Left lung (tissue), 14 donors: ENCODE measurements around the gene RBM39. TPM values are rescaled to one million over a fixed set of nuclear protein-coding genes. Genes with fewer than 3 reads are reported as not detected.

Experiments used
- ATAC-seq: fragments of 200-7000 bp; cut with Tn5 transposase; one replicate; pipeline ENCODE4 v1.9.1; 2020; ENCODE audit warnings: moderate library complexity
- DNase-seq, 4 donors: peaks; one replicate each; pipeline ENCODE4 v3.0.0-alpha.2; 2013 to 2020
- H3K27ac ChIP-seq, 2 donors: fragments of 200-600 bp; sonication (generic) in 1 of 2; one replicate each; pipeline versions ENCODE4 v1.5.0 to v1.8.0; 2020 to 2021
- H3K27me3 ChIP-seq, 2 donors: fragments of 200-600 bp; sonication (generic) in 1 of 2; one replicate each; pipeline versions ENCODE4 v1.5.0 to v1.8.0; 2020 to 2021
- H3K36me3 ChIP-seq, 2 donors: fragments of 200-600 bp; sonication (generic) in 1 of 2; one replicate each; pipeline versions ENCODE4 v1.5.0 to v1.8.0; 2020 to 2021
- H3K4me1 ChIP-seq, 2 donors: fragments of 200-600 bp; one replicate each; pipeline ENCODE4 v1.8.0; 2021
- H3K4me3 ChIP-seq, 2 donors: fragments of 200-600 bp; sonication (generic) in 1 of 2; one replicate each; pipeline versions ENCODE4 v1.5.0 to v1.8.0; 2020 to 2021; ENCODE audit warnings: mild to moderate bottlenecking in 1 of 2
- H3K9me3 ChIP-seq, 2 donors: fragments of 200-600 bp; sonication (generic) in 1 of 2; one replicate each; pipeline versions ENCODE4 v1.5.0 to v1.8.0; 2020 to 2021
- CTCF ChIP-seq, 2 donors: fragments of 200-600 bp; sonication (generic) in 1 of 2; IDR thresholded peaks; one replicate each; pipeline versions ENCODE4 v1.5.0 to v1.8.0; 2021; ENCODE audit warnings: antibody characterized with exemption in 2 of 2
- intact Hi-C, 2 donors: fragments of 100-400 bp; cut with DNase I; formaldehyde crosslinking; loops; one replicate each; pipeline versions ENCODE4 v1.11.2 to v1.14.2; 2022
- long read RNA-seq, 12 donors: library from polyadenylated mRNA in 2 of 12; unstranded in 2 of 12; transcript quantifications; one replicate each; pipeline ENCODE4 v2.0.0 and lab custom pipeline, GENCODE V29; 2019 to 2026
- polyA plus RNA-seq, 6 donors: library from polyadenylated mRNA; unstranded; fragments of 120-200 nt; gene quantifications; one replicate each; pipeline ENCODE4 v1.2.1, GENCODE V29; 2013; ENCODE audit not compliant: insufficient read length in 6 of 6
- total RNA-seq, 2 donors: library from RNA; stranded (reverse); fragmentation: NEBNext Ultra II Directional; extraction: Animal tissue kit (Norgen Biotek cat#: 25700); gene quantifications; one replicate each; pipeline ENCODE4 v1.2.1, GENCODE V29; 2021
- donor health status: DM: no; HTN: yes; CAD: no.
- donor health status: DM: no; HTN: no; CAD: no.

Gene RBM39
- total RNA-seq (100 to 1,000 TPM; 242 to 270 TPM), polyA plus RNA-seq (100 to 1,000 TPM; 632 to 744 (median 696) TPM)
- long read RNA-seq, donor 1, full-length matches to known transcripts = 118 of 312 reads
- long read RNA-seq, donor 1, partial matches to known transcripts = 186 of 312 reads
- long read RNA-seq, donor 1, other reads (novel, unspliced or antisense) = 8 of 312 reads
- long read RNA-seq, donor 2, transcript RBM39-240 (6 exons, 759 nt) = major isoform, 29 of 322 reads
- long read RNA-seq, donor 2, transcript RBM39-225 (6 exons, 825 nt) = minor isoform, 12 of 322 reads
- long read RNA-seq, donor 2, transcript RBM39-235 (3 exons, 436 nt) = minor isoform, 16 of 322 reads
- long read RNA-seq, donor 2, transcript RBM39-201 (17 exons, 2,488 nt) = minor isoform, 24 of 322 reads
- long read RNA-seq, donor 2, partial matches to known transcripts = 177 of 322 reads
- long read RNA-seq, donor 2, other reads (novel, unspliced or antisense) = 17 of 322 reads
- long read RNA-seq, donor 3, full-length matches to known transcripts = 77 of 134 reads
- long read RNA-seq, donor 3, partial matches to known transcripts = 57 of 134 reads
- long read RNA-seq, donor 3, other reads (novel, unspliced or antisense) = 0 of 134 reads
- long read RNA-seq, donor 4, partial matches to known transcripts = 86 of 107 reads
- long read RNA-seq, donor 4, other reads (novel, unspliced or antisense) = 10 of 107 reads
- long read RNA-seq, donor 5, full-length matches to known transcripts = 92 of 165 reads
- long read RNA-seq, donor 5, partial matches to known transcripts = 56 of 165 reads
- long read RNA-seq, donor 5, other reads (novel, unspliced or antisense) = 17 of 165 reads
- long read RNA-seq, donor 6, full-length matches to known transcripts = 121 of 216 reads
- long read RNA-seq, donor 6, partial matches to known transcripts = 90 of 216 reads
- long read RNA-seq, donor 6, other reads (novel, unspliced or antisense) = 5 of 216 reads
- long read RNA-seq, donor 7, full-length matches to known transcripts = 139 of 185 reads
- long read RNA-seq, donor 7, partial matches to known transcripts = 31 of 185 reads
- long read RNA-seq, donor 7, other reads (novel, unspliced or antisense) = 15 of 185 reads
- long read RNA-seq, donor 8, full-length matches to known transcripts = 93 of 162 reads
- long read RNA-seq, donor 8, partial matches to known transcripts = 57 of 162 reads
- long read RNA-seq, donor 8, other reads (novel, unspliced or antisense) = 12 of 162 reads
- long read RNA-seq, donor 9, partial matches to known transcripts = 0 of 1 reads
- long read RNA-seq, donor 9, other reads (novel, unspliced or antisense) = 0 of 1 reads
- long read RNA-seq, donor 10, transcript RBM39-203 (17 exons, 2,831 nt) = major isoform, 5 of 100 reads
- long read RNA-seq, donor 10, partial matches to known transcripts = 82 of 100 reads
- long read RNA-seq, donor 10, other reads (novel, unspliced or antisense) = 7 of 100 reads
- long read RNA-seq, donor 11, transcript RBM39-201 (17 exons, 2,488 nt) = major isoform, 13 of 134 reads
- long read RNA-seq, donor 11, transcript RBM39-225 (6 exons, 825 nt) = minor isoform, 8 of 134 reads
- long read RNA-seq, donor 11, transcript RBM39-203 (17 exons, 2,831 nt) = minor isoform, 8 of 134 reads
- long read RNA-seq, donor 11, transcript RBM39-240 (6 exons, 759 nt) = minor isoform, 9 of 134 reads
- long read RNA-seq, donor 11, partial matches to known transcripts = 72 of 134 reads
- long read RNA-seq, donor 11, other reads (novel, unspliced or antisense) = 0 of 134 reads
- long read RNA-seq, donor 12, full-length matches to known transcripts = 94 of 213 reads
- long read RNA-seq, donor 12, partial matches to known transcripts = 97 of 213 reads
- long read RNA-seq, donor 12, other reads (novel, unspliced or antisense) = 22 of 213 reads

DNA sequence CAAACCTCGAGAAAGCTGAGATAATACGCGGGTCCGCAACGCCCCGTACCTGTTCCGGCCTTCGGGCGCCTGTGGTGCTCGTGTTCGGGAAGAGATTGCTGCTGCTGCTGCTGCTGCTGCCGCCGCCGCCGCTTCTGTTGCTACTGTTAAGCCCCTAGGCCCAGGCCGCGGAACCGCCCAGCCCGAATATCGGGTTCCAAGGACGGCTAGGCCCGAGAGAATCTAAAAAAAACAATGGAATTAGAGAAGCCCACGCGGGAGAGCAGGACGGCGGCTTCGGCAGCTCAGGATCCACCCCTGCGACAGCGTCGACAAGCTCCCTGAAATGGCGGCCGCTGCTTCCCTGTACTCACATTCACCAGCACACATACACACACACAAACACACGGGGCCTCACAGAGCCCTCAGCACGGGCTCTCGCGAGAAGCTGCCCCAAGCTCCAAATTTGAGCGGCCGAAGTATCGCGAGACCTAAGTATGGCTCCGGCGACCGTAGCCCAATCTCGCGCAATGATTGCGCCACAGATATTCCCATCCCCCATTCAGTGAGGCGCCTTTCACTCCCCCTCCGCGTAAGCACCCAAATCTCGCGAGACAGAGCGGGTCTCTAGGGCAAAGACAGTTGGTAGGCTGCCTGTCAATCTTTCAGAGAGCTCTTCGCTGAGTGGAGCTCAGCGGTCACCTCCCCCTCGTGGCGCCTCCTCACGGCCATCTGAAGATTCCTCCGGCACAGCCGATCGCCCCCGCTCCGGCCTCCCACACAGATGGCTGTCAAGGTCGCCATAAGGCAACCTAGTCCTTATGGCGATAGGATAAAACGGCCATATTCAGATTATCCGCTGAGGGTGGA, at the start of gene RBM39:
Gene RBM39, minus strand, starts transcription at position 369 of the 849 bp plus-strand sequence. CDS start 1,386 bp downstream, outside the sequence.
- Histone ChIP-seq H3K36me3 (peaks cover 4 to 36% of the 10 kb centered on the region in 2 donors), H3K27me3 (no peaks in the 10 kb centered on the region), H3K27ac (peak within 1 kb of the TSS; percentile 99 to 100), H3K9me3 (no peaks in the 10 kb centered on the region), H3K4me3 (peak within 1 kb of the TSS; percentile 77 to 91), H3K4me1 (peaks cover 31 to 55% of the 10 kb centered on the region in 2 donors)
- peak; percentile 98 to 100 (median 100) for DNase-seq
- intact Hi-C loops = no loop called here
- TF ChIP-seq CTCF (IDR thresholded peaks at IDR 0.05) = peak in 1 of 2 donors; percentile 50
- peak; percentile 91 for ATAC-seq

- no peak overlapping the region for H3K4me3 ChIP-seq
Measured at GRCh38 chr20:35791821-35792220, 49.8 kb upstream of the RBM39 start.

DNA sequence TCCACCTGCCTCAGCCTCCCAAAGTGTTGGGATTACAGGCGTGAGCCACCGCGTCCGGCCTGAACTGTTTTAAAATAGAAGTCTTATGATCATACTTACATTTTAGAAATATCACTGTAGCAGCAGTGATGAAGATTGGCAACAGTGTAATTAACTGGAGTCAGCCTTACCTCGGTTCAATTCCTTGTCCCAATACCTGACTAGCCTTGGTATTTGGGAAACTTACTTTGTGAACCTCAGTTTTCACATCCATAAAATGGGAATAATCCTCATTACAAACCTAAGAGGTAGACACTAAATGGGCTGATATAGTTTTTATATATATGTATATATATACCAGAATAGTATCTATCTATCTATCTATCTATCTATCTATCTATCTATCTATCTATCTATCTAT, 49.0 kb upstream of the RBM39 start:
- Histone ChIP-seq H3K4me3 (no peak overlapping the region), H3K9me3 (no peaks in the 10 kb centered on the region), H3K27ac (no peak overlapping the region), H3K27me3 (no peaks in the 10 kb centered on the region), H3K4me1 (peaks cover 5 to 21% of the 10 kb centered on the region in 2 donors), H3K36me3 (peaks cover 0 to 5% of the 10 kb centered on the region in 2 donors)
- no peak for DNase-seq
- no peak for ATAC-seq
- TF ChIP-seq CTCF (IDR thresholded peaks at IDR 0.05) = no peak
- intact Hi-C loops = no loop called here

More at GRCh38 chr20:35791821-35792220, 49.8 kb upstream of the RBM39 start:
- peaks cover 5 to 28% of the 10 kb centered on the region in 2 donors for H3K4me1 ChIP-seq
- peaks cover 0 to 5% of the 10 kb centered on the region in 2 donors for H3K36me3 ChIP-seq
- intact Hi-C loops = no loop called here
- H3K9me3 ChIP-seq = no peaks in the 10 kb centered on the region
- H3K27me3 ChIP-seq = no peaks in the 10 kb centered on the region
- peak overlapping the region; percentile 58 to 78 for H3K27ac ChIP-seq
- peak; percentile 83 for ATAC-seq
- TF ChIP-seq CTCF (IDR thresholded peaks at IDR 0.05) = no peak
- DNase-seq = no peak
